Stimulated activated CD8-positive, alpha-beta memory T cell treated with anti-CD3 and anti-CD28 coated beads, Interleukin-7, amount 100 ng/mL, for 4 hours (primary cell): ENCODE data around the gene FAM3A.
"Not testable (repeated sequence)": the region's sequence is repeated elsewhere in the genome, so short reads cannot be mapped to it uniquely, and the experiment has no call there.

ENCODE experiments used
- DNase-seq, 2 donors: peaks; one replicate each; pipeline ENCODE4 v3.0.0-alpha.2; 2020; ENCODE audit warnings: low read depth in 2 of 2

The FAM3A gene

GRCh38 chrX:154515966-154516655, at the start of gene FAM3A:
FAM3A (minus strand) TSS chrX:154516232; CDS start chrX:154515772, 460 bp downstream.
- peak; percentile 83 to 90 for DNase-seq

GRCh38 chrX:154562295-154562694, 46.3 kb upstream of the FAM3A start:
- DNase-seq: not testable (repeated sequence)

- DNase-seq: not testable (repeated sequence)
Observed at GRCh38 chrX:154560326-154560725, 44.3 kb upstream of the FAM3A start.

GRCh38 chrX:154558896-154559295, 42.9 kb upstream of the FAM3A start:
- not testable (repeated sequence) for DNase-seq

- DNase-seq: not testable (repeated sequence)
Observed at GRCh38 chrX:154558060-154558690, 42.1 kb upstream of the FAM3A start.

- DNase-seq: not testable (repeated sequence)
Observed at GRCh38 chrX:154552112-154552806, 36.2 kb upstream of the FAM3A start.

- no peak for DNase-seq
Observed at GRCh38 chrX:154549766-154550165, 33.7 kb upstream of the FAM3A start.

- DNase-seq: no peak
Observed at GRCh38 chrX:154548028-154548316, 31.9 kb upstream of the FAM3A start.

GRCh38 chrX:154547245-154548027, 31.4 kb upstream of the FAM3A start, which contains the start of gene IKBKG:
IKBKG (plus strand) TSS chrX:154547620; CDS start chrX:154552003, 4,383 bp downstream.
- peak; percentile 77 to 83 for DNase-seq

GRCh38 chrX:154546354-154547244, 30.6 kb upstream of the FAM3A start, which contains the start of gene G6PD:
G6PD (minus strand) TSS chrX:154546846; CDS start chrX:154546155, 691 bp downstream.
- peak; percentile 53 to 77 for DNase-seq

- DNase-seq: no peak
Observed at GRCh38 chrX:154545673-154546274, 29.7 kb upstream of the FAM3A start.

GRCh38 chrX:154542723-154543424, 26.8 kb upstream of the FAM3A start:
- peak; percentile 21 to 37 for DNase-seq

- DNase-seq: peak; percentile 52 to 59
Observed at GRCh38 chrX:154541896-154542722, 26.1 kb upstream of the FAM3A start.

GRCh38 chrX:154541589-154541895, 25.5 kb upstream of the FAM3A start:
- DNase-seq: no peak

- no peak for DNase-seq
Observed at GRCh38 chrX:154540897-154541535, 25.0 kb upstream of the FAM3A start.

- not testable (repeated sequence) for DNase-seq
Observed at GRCh38 chrX:154540365-154540764, 24.3 kb upstream of the FAM3A start.

- DNase-seq: no peak
Observed at GRCh38 chrX:154539077-154539476, 23.0 kb upstream of the FAM3A start.

- no peak for DNase-seq
Observed at GRCh38 chrX:154535892-154536291, 19.9 kb upstream of the FAM3A start.
